ENCODE results near the gene FGF1.
A peak's percentile ranks its signal among the peaks of the same experiment; 100 is the strongest.

FGF1 gene

GRCh38 chr5:142612494-142613270, 73.2 kb downstream of the FGF1 start:
- no peak overlapping the region for H3K4me3 ChIP-seq (ENCODE audit: low read depth, low read length)
- no peak for TF ChIP-seq CTCF (IDR thresholded peaks at IDR 0.05; ENCODE audit: control insufficient read depth, extremely low read depth, insufficient read depth)
- DNase-seq (ENCODE audit: low read depth), result no peak

- no peak overlapping the region for H3K4me3 ChIP-seq (ENCODE audit: low read depth, low read length)
- no peak for DNase-seq (ENCODE audit: low read depth)
- peak; percentile 92 for TF ChIP-seq CTCF (IDR thresholded peaks at IDR 0.05; ENCODE audit: control insufficient read depth, extremely low read depth, insufficient read depth)
Observed at GRCh38 chr5:142611154-142611553, 74.7 kb downstream of the FGF1 start.

- no peak for TF ChIP-seq CTCF (IDR thresholded peaks at IDR 0.05; ENCODE audit: control insufficient read depth, extremely low read depth, insufficient read depth)
- H3K4me3 ChIP-seq (ENCODE audit: low read depth, low read length), result no peak overlapping the region
- no peak for DNase-seq (ENCODE audit: low read depth)
Observed at GRCh38 chr5:142610176-142611001, 75.5 kb downstream of the FGF1 start.

- no peak for DNase-seq (ENCODE audit: low read depth)
- H3K4me3 ChIP-seq (ENCODE audit: low read depth, low read length), result no peak overlapping the region
- no peak for TF ChIP-seq CTCF (IDR thresholded peaks at IDR 0.05; ENCODE audit: control insufficient read depth, extremely low read depth, insufficient read depth)
Observed at GRCh38 chr5:142609142-142609541, 76.7 kb downstream of the FGF1 start.

GRCh38 chr5:142608081-142608480, 77.8 kb downstream of the FGF1 start:
- H3K4me3 ChIP-seq (ENCODE audit: low read depth, low read length), result no peak overlapping the region
- no peak for TF ChIP-seq CTCF (IDR thresholded peaks at IDR 0.05; ENCODE audit: control insufficient read depth, extremely low read depth, insufficient read depth)
- no peak for DNase-seq (ENCODE audit: low read depth)

GRCh38 chr5:142605611-142606010, 80.3 kb downstream of the FGF1 start:
- H3K4me3 ChIP-seq (ENCODE audit: low read depth, low read length), result no peak overlapping the region
- no peak for TF ChIP-seq CTCF (IDR thresholded peaks at IDR 0.05; ENCODE audit: control insufficient read depth, extremely low read depth, insufficient read depth)
- DNase-seq (ENCODE audit: low read depth), result no peak
